ENCODE measurements around the gene INO80C. TPM values are rescaled to one million over a fixed set of nuclear protein-coding genes. Genes with fewer than 3 reads are reported as not detected.
A peak's percentile ranks its signal among the peaks of the same experiment; 100 is the strongest.
"Not testable (repeated sequence)": the region's sequence is repeated elsewhere in the genome, so short reads cannot be mapped to it uniquely, and the experiment has no call there.

Gene INO80C
- total RNA-seq, 8 experiments from 2014 or later: 5.8 to 35.9 (median 15.7) TPM

DNA sequence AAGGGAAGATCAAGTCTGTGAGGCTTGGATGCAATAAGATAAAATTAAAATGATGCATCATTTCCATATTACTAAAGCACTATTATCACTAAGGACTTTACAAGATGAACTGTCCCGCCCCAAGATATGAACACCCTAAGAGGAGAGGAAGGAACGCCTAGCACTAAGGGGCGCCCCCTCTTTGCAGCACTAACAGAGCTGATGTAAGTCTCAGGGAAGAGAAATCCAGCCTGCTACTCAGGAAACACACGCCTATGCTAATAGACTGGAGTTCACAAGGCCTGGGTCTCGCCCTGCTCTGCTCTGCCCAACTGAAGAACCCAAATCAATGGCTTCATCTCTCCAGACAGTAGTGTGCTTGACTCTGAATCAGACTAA is 6.1 kb downstream of the INO80C start:
- H3K27ac ChIP-seq: no peak overlapping the region
- 0 to 80% (median 17%) methylated on average over 1 to 4 of the region's 5 CpGs; no CpG with 5 or more reads in 1 of the 10 experiments for WGBS, 10 experiments
- no peak overlapping the region for H3K4me3 ChIP-seq
- H3K4me1 ChIP-seq (replicated peaks in 1 of 2): peaks cover 18 to 39% of the 10 kb centered on the region in 2 donors
- ATAC-seq (replicated peaks in 6 of 8): peak; percentile 81 to 93 (median 90)
- in situ Hi-C loops (cut with MboI; ENCODE audit: low pct_unique_long_range_greater_than_20kb in 2 of 9, low sequenced_read_pairs in 9 of 9, unreplicated experiment in 9 of 9): no loop called here

DNA sequence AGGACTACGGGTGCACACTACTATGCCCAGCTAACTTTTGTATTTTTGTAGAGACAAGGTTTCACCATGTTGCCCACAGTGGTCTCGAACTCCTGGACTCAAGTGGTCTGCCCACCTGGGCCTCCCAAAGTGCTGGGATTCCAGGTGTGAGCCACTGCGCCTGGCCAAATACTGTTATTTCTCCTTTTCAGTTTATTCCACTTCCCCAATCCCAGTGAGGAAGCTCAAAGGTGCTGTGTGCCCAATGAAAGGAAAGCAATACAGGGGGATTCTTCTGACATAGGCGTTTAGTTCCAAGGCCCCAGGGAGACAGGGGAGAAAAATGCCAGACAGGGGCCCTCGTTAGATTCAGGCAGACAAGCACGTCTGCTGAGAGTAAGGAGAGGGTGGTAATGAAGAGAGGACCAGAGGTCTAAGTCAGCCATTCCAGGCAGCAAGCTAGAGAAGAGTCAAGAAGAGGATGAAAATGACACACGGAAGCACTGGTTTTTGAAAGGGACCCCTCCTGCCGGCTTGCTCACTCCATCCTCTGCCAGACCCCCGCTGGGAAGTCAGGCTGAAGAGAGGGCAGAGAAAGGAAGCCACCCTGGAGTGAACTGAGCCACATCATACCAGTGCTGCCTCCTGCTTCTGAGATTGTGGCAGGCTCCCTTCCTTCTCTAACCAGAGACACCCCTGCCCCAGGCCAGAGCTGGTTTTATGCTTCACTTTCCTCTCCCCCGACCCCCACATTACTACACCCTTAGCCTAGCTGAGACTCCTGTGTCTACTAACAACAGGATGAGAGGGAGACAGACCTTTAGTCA is 6.7 kb downstream of the INO80C start:
- in situ Hi-C loops (cut with MboI; ENCODE audit: low pct_unique_long_range_greater_than_20kb in 2 of 9, low sequenced_read_pairs in 9 of 9, unreplicated experiment in 9 of 9): no loop called here
- H3K27ac ChIP-seq: peak overlapping the region in 1 of 2 donors; percentile 32
- peaks cover 12 to 33% of the 10 kb centered on the region in 2 donors for H3K4me1 ChIP-seq (replicated peaks in 1 of 2)
- 14 to 95% (median 71%) methylated on average over 1 to 6 of the region's 10 CpGs; no CpG with 5 or more reads in 2 of the 10 experiments for WGBS, 10 experiments
- ATAC-seq (replicated peaks in 6 of 8): peak in 7 of 8 experiments; percentile 44 to 73 (median 54)
- H3K4me3 ChIP-seq: no peak overlapping the region

DNA sequence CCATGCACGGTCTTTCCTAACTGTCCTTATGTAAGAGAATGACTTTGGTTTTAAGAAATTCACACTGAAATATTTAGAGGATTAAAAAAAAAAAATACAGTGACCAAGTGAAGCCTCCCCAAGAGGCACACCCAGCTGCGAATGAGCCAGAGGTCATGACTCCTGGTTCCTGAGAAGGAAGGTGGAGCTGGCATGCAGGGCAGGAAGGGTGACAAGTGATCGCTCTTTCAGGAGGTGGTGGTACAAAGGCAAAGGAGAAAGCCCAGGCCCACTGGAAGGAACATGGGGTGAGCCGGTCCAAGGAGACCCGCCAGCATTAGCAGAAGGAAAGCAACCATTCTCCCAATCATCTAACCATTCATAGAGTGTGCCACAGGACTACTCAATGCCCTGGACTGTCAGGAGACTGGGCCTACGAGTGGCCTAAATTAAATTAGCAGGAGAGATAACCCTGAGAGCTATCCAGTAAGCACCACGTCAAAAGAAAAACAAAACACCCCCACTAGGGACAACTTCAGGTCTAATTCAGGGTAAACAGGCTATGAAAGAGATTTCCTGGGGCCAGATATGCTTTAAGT is 7.8 kb downstream of the INO80C start:
- Histone ChIP-seq H3K4me3 (no peak overlapping the region), H3K4me1 (replicated peaks in 1 of 2) (peaks cover 11 to 24% of the 10 kb centered on the region in 2 donors), H3K27ac (no peak overlapping the region)
- peak in 2 of 8 experiments; percentile 6 to 17 for ATAC-seq (replicated peaks in 6 of 8)
- 0 to 100% (median 84%) methylated on average over 1 to 6 of the region's 7 CpGs for WGBS, 10 experiments
- in situ Hi-C loops (cut with MboI; ENCODE audit: low pct_unique_long_range_greater_than_20kb in 2 of 9, low sequenced_read_pairs in 9 of 9, unreplicated experiment in 9 of 9): no loop called here

DNA sequence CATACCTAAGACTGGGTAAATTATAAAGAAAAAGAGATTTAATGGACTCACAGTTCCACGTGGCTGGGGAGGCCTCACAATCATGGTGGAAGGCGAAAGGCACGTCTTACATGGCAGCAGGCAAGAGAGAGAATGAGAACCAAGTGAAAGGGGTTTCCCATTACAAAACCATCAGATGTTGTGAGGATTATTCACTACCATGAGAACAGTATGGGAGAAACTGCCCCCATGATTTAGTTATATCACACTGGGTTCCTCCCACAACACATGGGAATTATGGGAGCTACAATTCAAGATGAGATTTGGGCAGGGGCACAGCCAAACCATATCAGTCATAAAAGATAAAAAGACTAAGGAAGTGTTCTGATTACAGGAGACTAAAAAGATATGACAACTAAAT is 8.5 kb downstream of the INO80C start:
- peaks cover 11 to 17% of the 10 kb centered on the region in 2 donors for H3K4me1 ChIP-seq (replicated peaks in 1 of 2)
- H3K4me3 ChIP-seq; in situ Hi-C loops (cut with MboI; ENCODE audit: low pct_unique_long_range_greater_than_20kb in 2 of 9, low sequenced_read_pairs in 9 of 9, unreplicated experiment in 9 of 9); H3K27ac ChIP-seq; ATAC-seq (replicated peaks in 6 of 8): not testable (repeated sequence)
- 58 to 93% (median 76%) methylated on average over 2 to 3 of the region's 3 CpGs; no CpG with 5 or more reads in 5 of the 10 experiments for WGBS, 10 experiments

DNA sequence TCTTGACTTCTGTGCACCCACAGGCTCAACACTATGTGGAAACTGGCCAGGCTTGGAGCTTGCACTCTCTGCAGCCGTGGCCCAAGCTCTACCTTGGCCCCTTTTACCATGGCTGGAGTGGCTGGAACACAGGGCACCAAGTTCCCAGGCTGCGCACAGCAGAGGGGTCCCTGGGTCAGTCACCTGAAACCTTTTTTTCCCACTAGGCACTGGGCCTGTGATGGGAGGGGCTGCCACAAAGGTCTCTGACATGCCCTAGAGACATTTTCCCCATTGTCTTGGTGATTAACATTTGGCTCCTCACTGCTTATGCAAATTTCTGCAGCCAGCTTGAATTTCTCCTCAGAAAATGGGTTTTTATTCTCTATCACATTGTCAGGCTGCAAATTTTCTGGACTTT is 9.4 kb downstream of the INO80C start:
- H3K27ac ChIP-seq; H3K4me3 ChIP-seq; in situ Hi-C loops (cut with MboI; ENCODE audit: low pct_unique_long_range_greater_than_20kb in 2 of 9, low sequenced_read_pairs in 9 of 9, unreplicated experiment in 9 of 9): not testable (repeated sequence)
- 58 to 86% (median 82%) methylated on average over 1 to 2 of the region's 2 CpGs; no CpG with 5 or more reads in 7 of the 10 experiments for WGBS, 10 experiments
- peak in 1 of 8 experiments; percentile 18 for ATAC-seq (replicated peaks in 6 of 8)
- peaks cover 11 to 12% of the 10 kb centered on the region in 2 donors for H3K4me1 ChIP-seq (replicated peaks in 1 of 2)

DNA sequence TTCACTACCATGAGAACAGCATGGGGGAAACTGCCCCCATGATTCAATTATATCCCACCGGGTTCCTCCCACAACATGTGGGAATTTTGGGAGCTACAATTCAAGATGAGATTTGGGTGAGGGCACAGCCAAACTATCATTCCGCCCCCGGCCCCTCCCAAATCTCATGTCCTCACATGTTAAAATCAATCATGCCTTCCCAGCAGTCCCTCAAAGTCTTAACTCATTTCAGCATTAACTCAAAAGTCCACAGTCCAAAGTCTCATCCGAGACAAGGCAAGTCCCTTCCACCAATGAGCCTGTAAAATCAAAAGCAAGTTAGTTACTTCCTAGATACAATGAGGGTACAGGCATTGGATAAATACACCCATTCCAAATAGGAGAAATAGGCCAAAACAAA is 10.2 kb downstream of the INO80C start:
- H3K4me3 ChIP-seq; ATAC-seq (replicated peaks in 6 of 8); in situ Hi-C loops (cut with MboI; ENCODE audit: low pct_unique_long_range_greater_than_20kb in 2 of 9, low sequenced_read_pairs in 9 of 9, unreplicated experiment in 9 of 9); H3K27ac ChIP-seq: not testable (repeated sequence)
- WGBS, 10 experiments: 90 to 100% (median 100%) methylated on average over 1 to 4 of the region's 4 CpGs; no CpG with 5 or more reads in 3 of the 10 experiments
- H3K4me1 ChIP-seq (replicated peaks in 1 of 2): peaks cover 11 to 12% of the 10 kb centered on the region in 2 donors

DNA sequence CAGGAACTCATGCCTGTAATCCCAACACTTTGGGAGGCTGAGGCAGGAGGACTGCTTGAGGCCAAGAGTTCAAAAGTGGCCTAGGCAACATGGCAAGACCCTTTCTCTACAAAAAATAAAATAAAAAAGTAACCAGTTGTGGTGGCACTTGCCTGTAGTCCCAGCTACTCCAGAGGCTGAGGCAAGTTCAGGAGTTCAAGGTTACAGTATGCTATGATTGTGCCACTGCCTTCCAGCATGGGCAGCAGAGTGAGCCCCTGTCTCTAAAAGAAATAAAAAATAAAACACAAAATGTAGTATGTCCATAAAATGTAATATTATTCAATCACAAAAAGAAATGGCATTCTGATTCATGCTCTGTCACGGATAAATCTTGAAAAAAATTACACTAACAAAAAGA is 11.9 kb downstream of the INO80C start:
- Histone ChIP-seq H3K4me3 (no peak overlapping the region), H3K27ac (no peak overlapping the region), H3K4me1 (replicated peaks in 1 of 2) (no peaks in the 10 kb centered on the region)
- ATAC-seq (replicated peaks in 6 of 8): no peak
- WGBS, 10 experiments: 30 to 100% (median 100%) methylated on average over 1 of the region's 1 CpG
- in situ Hi-C loops (cut with MboI; ENCODE audit: low pct_unique_long_range_greater_than_20kb in 2 of 9, low sequenced_read_pairs in 9 of 9, unreplicated experiment in 9 of 9): no loop called here

DNA sequence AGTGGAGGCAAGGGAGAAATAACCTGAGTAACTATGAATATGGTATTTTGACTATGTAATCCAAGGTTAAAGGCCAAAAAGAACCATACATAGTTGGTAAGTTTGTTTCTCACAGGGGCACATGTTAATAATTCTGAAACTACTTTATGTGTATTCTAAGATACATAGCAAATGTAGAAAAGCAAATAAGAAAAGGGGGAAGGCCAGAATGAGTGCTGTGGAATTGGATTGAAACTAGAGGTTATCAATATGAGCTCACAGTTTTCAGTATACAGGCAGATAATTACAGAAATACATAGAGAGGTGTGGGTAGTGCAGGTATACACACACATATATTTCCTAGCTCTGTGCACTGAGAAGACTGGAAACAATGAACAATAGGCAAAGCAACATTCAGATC is 13.7 kb downstream of the INO80C start:
- ATAC-seq (replicated peaks in 6 of 8): no peak
- Histone ChIP-seq H3K27ac (no peak overlapping the region), H3K4me1 (replicated peaks in 1 of 2) (no peaks in the 10 kb centered on the region), H3K4me3 (no peak overlapping the region)
- in situ Hi-C loops (cut with MboI; ENCODE audit: low pct_unique_long_range_greater_than_20kb in 2 of 9, low sequenced_read_pairs in 9 of 9, unreplicated experiment in 9 of 9): no loop called here

DNA sequence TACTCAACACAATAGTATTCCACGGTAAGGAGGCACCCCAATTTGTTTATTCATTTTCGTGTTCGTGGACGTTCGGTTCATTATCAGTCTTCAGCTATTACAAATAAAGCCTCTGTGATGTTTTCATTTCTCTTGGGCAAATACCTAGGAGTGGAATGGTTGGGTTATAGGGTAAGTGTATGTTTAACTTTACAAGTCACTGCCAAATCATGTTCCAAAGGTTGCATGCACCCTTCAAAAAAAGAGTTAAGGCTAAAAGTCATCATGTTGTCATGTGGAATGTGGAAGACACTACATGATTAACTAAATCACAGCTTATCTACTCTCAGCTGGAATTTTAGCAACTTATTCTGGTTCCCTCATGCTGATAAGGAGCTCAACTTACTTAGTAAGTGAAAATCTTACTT is 15.8 kb downstream of the INO80C start:
- H3K4me3 ChIP-seq: no peak overlapping the region
- in situ Hi-C loops (cut with MboI; ENCODE audit: low pct_unique_long_range_greater_than_20kb in 2 of 9, low sequenced_read_pairs in 9 of 9, unreplicated experiment in 9 of 9): no loop called here
- no peaks in the 10 kb centered on the region for H3K4me1 ChIP-seq (replicated peaks in 1 of 2)
- H3K27ac ChIP-seq: no peak overlapping the region
- WGBS, 10 experiments: 81 to 100% (median 100%) methylated on average over 2 to 5 of the region's 5 CpGs; no CpG with 5 or more reads in 3 of the 10 experiments
- ATAC-seq (replicated peaks in 6 of 8): no peak

DNA sequence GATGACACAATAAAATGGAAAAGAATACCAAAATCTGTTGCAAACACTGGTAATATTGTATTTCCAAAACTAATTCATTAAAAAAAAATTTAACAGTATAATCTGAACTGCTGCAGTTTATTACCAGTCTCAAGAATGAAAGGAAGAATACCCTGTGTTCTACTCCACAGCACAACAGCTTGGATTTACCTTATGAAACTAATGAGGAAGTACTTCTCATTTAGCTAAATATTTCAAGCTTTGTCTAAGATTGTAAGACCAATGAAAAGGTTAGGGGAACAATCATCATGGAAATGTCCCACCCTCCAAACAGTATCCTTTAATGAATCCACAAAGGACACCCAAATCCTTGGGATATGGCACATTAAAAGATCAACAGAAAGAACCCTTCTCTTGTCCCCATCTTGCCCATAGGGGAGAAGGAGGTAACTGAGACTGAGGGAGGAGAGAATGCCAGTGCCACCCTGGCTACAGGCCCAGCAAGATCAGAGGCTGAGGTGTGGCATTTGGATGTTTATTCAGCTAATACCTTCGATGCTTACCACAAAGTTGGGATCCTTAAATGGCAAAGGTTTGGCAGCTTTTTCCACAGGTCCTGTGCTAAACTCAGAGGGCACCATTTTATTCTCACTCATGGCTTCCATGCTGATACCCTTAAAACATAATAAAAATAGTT is 17.7 kb downstream of the INO80C start:
- in situ Hi-C loops (cut with MboI; ENCODE audit: low pct_unique_long_range_greater_than_20kb in 2 of 9, low sequenced_read_pairs in 9 of 9, unreplicated experiment in 9 of 9): no loop called here
- ATAC-seq (replicated peaks in 6 of 8): no peak
- 80 to 100% (median 90%) methylated on average over 1 of the region's 1 CpG; no CpG with 5 or more reads in 6 of the 10 experiments for WGBS, 10 experiments
- Histone ChIP-seq H3K4me3 (no peak overlapping the region), H3K27ac (no peak overlapping the region), H3K4me1 (replicated peaks in 1 of 2) (no peaks in the 10 kb centered on the region)

DNA sequence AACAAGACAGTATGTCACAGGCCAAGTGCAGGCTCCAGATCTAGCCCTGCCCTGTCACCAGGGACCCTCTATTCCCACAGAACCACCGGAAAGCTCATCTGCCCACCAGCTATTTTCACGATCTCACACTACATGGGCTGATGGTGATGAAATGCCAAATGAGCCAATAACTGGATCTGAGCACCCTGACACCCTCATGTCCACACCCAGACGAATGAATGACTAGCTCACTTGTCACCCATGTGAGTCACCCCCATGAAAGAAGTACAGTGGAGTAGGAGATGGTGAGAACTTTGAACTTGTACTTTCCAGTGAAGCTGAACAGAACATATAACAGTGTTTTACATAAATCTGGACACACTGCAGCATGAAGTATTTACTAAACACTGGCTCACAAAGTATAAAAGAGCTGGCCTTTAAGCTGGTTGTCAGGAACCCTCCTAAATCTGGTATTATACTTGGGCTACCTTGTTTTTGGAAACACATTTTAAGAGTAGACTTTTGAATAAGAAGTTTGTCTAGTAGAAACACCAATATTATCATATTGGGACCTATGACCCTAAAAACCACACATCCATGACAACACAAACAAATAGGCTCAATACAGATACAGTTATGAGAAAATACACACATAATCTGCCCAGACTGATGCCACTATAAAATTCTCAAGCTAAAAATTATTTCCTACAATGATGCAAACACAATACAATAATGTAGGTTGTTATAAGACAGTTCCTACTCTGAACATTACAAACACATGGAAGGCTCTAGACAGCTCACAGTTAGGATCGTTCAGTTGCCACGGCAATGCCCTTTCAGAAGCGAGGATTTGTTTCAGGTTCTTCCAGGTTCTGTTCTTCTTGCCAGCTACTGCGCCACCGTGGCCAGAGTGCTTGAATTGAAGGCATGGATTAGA is 19.0 kb downstream of the INO80C start:
- peak in 5 of 8 experiments; percentile 40 to 97 (median 73) for ATAC-seq (replicated peaks in 6 of 8)
- Histone ChIP-seq H3K4me1 (replicated peaks in 1 of 2) (no peaks in the 10 kb centered on the region), H3K4me3 (no peak overlapping the region), H3K27ac (no peak overlapping the region)
- WGBS, 10 experiments: 27 to 100% (median 69%) methylated on average over 1 to 7 of the region's 8 CpGs; no CpG with 5 or more reads in 3 of the 10 experiments
- in situ Hi-C loops (cut with MboI; ENCODE audit: low pct_unique_long_range_greater_than_20kb in 2 of 9, low sequenced_read_pairs in 9 of 9, unreplicated experiment in 9 of 9): no loop called here

DNA sequence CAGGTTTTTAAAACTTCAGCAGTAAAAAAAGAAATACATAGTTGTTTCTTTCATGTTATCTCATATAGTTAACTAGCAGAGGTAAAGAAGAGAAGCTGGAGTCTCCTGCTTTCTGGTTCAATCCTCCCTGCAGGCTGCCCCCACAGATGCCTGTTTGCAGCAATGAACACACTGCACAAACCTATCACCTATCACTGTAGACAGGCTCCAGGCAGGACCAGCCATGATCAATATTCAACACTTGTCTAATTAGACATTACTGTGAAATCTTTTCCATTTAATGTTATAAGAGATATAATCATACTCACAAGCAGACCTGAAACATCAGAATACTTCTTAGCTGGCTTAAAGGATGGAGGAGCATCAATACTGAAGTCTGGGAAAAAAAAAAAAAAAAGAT is 19.8 kb downstream of the INO80C start:
- no peak for ATAC-seq (replicated peaks in 6 of 8)
- in situ Hi-C loops (cut with MboI; ENCODE audit: low pct_unique_long_range_greater_than_20kb in 2 of 9, low sequenced_read_pairs in 9 of 9, unreplicated experiment in 9 of 9): no loop called here
- no peaks in the 10 kb centered on the region for H3K4me1 ChIP-seq (replicated peaks in 1 of 2)
- no peak overlapping the region for H3K4me3 ChIP-seq
- H3K27ac ChIP-seq: no peak overlapping the region

Measured in motor neuron (in vitro differentiated cells).